GM12878 (cell line): Measurements from ENCODE around the gene ANKRD55. TPM values are rescaled to one million over a fixed set of nuclear protein-coding genes. Genes with fewer than 3 reads are reported as not detected.

Experiments
- ATAC-seq: fragments of 200-7000 bp; cut with Tn5 transposase; 3 replicates; pipeline ENCODE4 v1.9.1; 2020; ENCODE audit warnings: mild to moderate bottlenecking, moderate library complexity
- BruUV-seq: library from RNA; stranded (reverse); fragments of 400-500 nt; replicated peaks from 2 replicates; lab custom pipeline; 2021; lab: Mats Ljungman, UMichigan
- CTCF ChIA-PET: fragments of 300-600 bp; sonication (Branson Sonifier 250); formaldehyde crosslinking; extraction: SDS; loops from one replicate; lab custom pipeline; 2021; ENCODE audit warnings: inconsistent platforms; lab: Yijun Ruan, JAX
- POLR2A ChIA-PET: fragments of 350-600 bp; formaldehyde crosslinking; extraction: SDS; loops from one replicate; lab custom pipeline; 2021; ENCODE audit warnings: inconsistent platforms; lab: Charles Lee
- RAD21 ChIA-PET: fragments of 300-600 bp; sonication (Branson Sonifier 250); formaldehyde crosslinking; loops from one replicate; lab custom pipeline; 2023; ENCODE audit warnings: antibody characterized with exemption; ENCODE audit not compliant: unreplicated experiment; lab: Charles Lee
- SMC1A ChIA-PET: fragments of 300-600 bp; sonication (Branson Sonifier 250); formaldehyde crosslinking; loops from one replicate; lab custom pipeline; 2023; ENCODE audit not compliant: unreplicated experiment, uncharacterized antibody; lab: Charles Lee
- DNase-seq: peaks from one replicate; pipeline ENCODE4 v3.0.0-alpha.2; 2011; ENCODE audit warnings: low read depth, low spot score
- FAIRE-seq: peaks from 3 replicates; lab custom pipeline; 2011; peaks lifted over from hg19 to GRCh38; lab: Jason Lieb, UNC
- H2AFZ ChIP-seq: 2 replicates; pipeline ENCODE4 v1.6.0; 2011; ENCODE audit warnings: low read depth, low read length, control low read depth; ENCODE audit not compliant: control insufficient read depth
- H3K27ac ChIP-seq: 2 replicates; pipeline ENCODE4 v1.5.1; 2011; ENCODE audit warnings: control low read depth; ENCODE audit not compliant: control insufficient read depth, insufficient read depth
- H3K27me3 ChIP-seq, 2 experiments: replicated peaks in 1 of 2; 2 replicates each; pipeline versions ENCODE4 v1.6.0 to v1.6.1; 2011; ENCODE audit warnings: low read length in 1 of 2; ENCODE audit not compliant: control insufficient read depth in 2 of 2, insufficient read depth in 2 of 2
- H3K36me3 ChIP-seq, 2 experiments: 2 replicates each; pipeline ENCODE4 v1.5.1; 2011; ENCODE audit warnings: low read length in 1 of 2; ENCODE audit not compliant: control insufficient read depth in 2 of 2, insufficient read depth in 2 of 2
- H3K4me1 ChIP-seq: 2 replicates; pipeline ENCODE4 v1.6.1; 2011; ENCODE audit warnings: mild to moderate bottlenecking, low read length, moderate library complexity, mixed read lengths; ENCODE audit not compliant: control insufficient read depth, insufficient read depth
- H3K4me2 ChIP-seq: 2 replicates; pipeline ENCODE4 v1.6.0; 2011; ENCODE audit warnings: control low read depth; ENCODE audit not compliant: control insufficient read depth, insufficient read depth
- H3K4me3 ChIP-seq: fragments of 200-600 bp; sonication (generic); 2 replicates; pipeline ENCODE4 v1.5.1; 2016
- H3K79me2 ChIP-seq: 2 replicates; pipeline ENCODE4 v1.6.0; 2011; ENCODE audit warnings: low read length; ENCODE audit not compliant: control insufficient read depth, insufficient read depth
- H3K9ac ChIP-seq: 2 replicates; pipeline ENCODE4 v1.8.0; 2011; ENCODE audit warnings: low read length, control low read depth, mixed read lengths; ENCODE audit not compliant: control insufficient read depth, insufficient read depth
- H3K9me3 ChIP-seq: replicated peaks from 3 replicates; pipeline ENCODE4 v1.5.1; 2011; ENCODE audit warnings: mild to moderate bottlenecking, low read length; ENCODE audit not compliant: control insufficient read depth, insufficient read depth
- H4K20me1 ChIP-seq: 2 replicates; pipeline ENCODE4 v1.6.0; 2011; ENCODE audit not compliant: control insufficient read depth, insufficient read depth
- CREB1 ChIP-seq: IDR thresholded peaks from 2 replicates; pipeline ENCODE4 v1.6.1; 2012; ENCODE audit warnings: low read depth, mild to moderate bottlenecking, inconsistent platforms
- EGR1 ChIP-seq, 2 experiments: IDR thresholded peaks; 1 replicate in 1 of 2; 2 replicates in 1 of 2; pipeline ENCODE4 v1.6.1; 2011 to 2012; ENCODE audit warnings: low read depth in 2 of 2, low read length in 2 of 2, borderline replicate concordance in 1 of 2, mild to moderate bottlenecking in 1 of 2, moderate library complexity in 1 of 2
- ZBTB40 ChIP-seq: fragments of 450-650 bp; IDR thresholded peaks from 2 replicates; pipeline ENCODE4 v1.6.1; 2016; ENCODE audit warnings: mild to moderate bottlenecking, moderate library complexity, borderline replicate concordance
- WGBS: methylation state at CpG from one replicate; pipeline ENCODE4 v1.1.6; 2016; ENCODE audit warnings: low lambda C conversion rate; ENCODE audit not compliant: insufficient replicate concordance, insufficient coverage; ENCODE audit errors: missing lambda C conversion rate; 5-methylcytosine and 5-hydroxymethylcytosine counted together
- in situ Hi-C: fragments of 300-500 bp; cut with MboI; formaldehyde crosslinking; loops from 9 replicates; pipeline ENCODE4 v1.14.3; 2018; ENCODE audit warnings: mixed read lengths
- intact Hi-C: fragments of 100-400 bp; cut with micrococcal nuclease; formaldehyde crosslinking; loops from one replicate; pipeline ENCODE4 v1.14.2; 2022; ENCODE audit not compliant: unreplicated experiment
- polyA plus RNA-seq, 11 experiments: library from polyadenylated mRNA; depleted of rRNA in 4 of 11; unstranded in 6 of 11; stranded (reverse) in 5 of 11; fragments of >200 nt; fragmentation: Nextera tagmentation in 4 of 11; fragmentation: Illumina TruSeq in 1 of 11; extraction: Ambion mirVana in 4 of 11; extraction: Trizol in 1 of 11; gene quantifications; 1 replicate in 1 of 11; 2 replicates in 10 of 11; pipeline versions ENCODE4 v1.2.1 to v1.2.3, GENCODE V29; 2011 to 2016; ENCODE audit warnings: inconsistent platforms in 2 of 11, missing spikeins in 2 of 11, low read depth in 1 of 11
- total RNA-seq, 4 experiments: library from RNA; depleted of rRNA in 3 of 4; stranded (reverse); fragments of >200 nt in 3 of 4; fragmentation: Illumina TruSeq in 1 of 4; extraction: Trizol in 1 of 4; gene quantifications; 2 replicates each; pipeline versions ENCODE4 v1.2.1 to v1.2.3, GENCODE V29; 2013 to 2021

Gene ANKRD55
- total and polyA plus RNA-seq, 10 of the 15 experiments (the other 5 are each of a cell fraction or from before 2014, with no cell fraction given) = 0.04 TPM; not detected in 9

- no peak for FAIRE-seq
- H3K4me1 ChIP-seq = peaks cover 18% of the 10 kb centered on the region
- no peaks in the 10 kb centered on the region for H3K36me3 ChIP-seq
- in situ Hi-C loops (no loop called here), intact Hi-C loops (no loop called here)
- no peak for DNase-seq
- RAD21 ChIA-PET = interaction anchor here (0.6 kb wide), 1 partner anchor 65 kb away, joined by 4 read pairs; no protein-coding TSS in a partner anchor
- 44% methylated on average over 1 of the region's 1 CpG for WGBS
- no TSS peak for BruUV-seq
- no peak for ATAC-seq
- H3K9ac ChIP-seq = no peak overlapping the region
- no peak overlapping the region for H3K27ac ChIP-seq
- POLR2A ChIA-PET = interaction anchor here (1.2 kb wide), 1 partner anchor 25 kb away, joined by 3 read pairs; no protein-coding TSS in a partner anchor
- no peaks in the 10 kb centered on the region for H3K27me3 ChIP-seq
- no peaks in the 10 kb centered on the region for H4K20me1 ChIP-seq
- SMC1A ChIA-PET = interaction anchor here (1.2 kb wide), 2 partner anchors 25 to 51 kb away, joined by 3 to 4 read pairs; no protein-coding TSS in a partner anchor
- no peaks in the 10 kb centered on the region for H3K79me2 ChIP-seq
- no peak overlapping the region for H2AFZ ChIP-seq
- CTCF ChIA-PET = no interaction called here
- peaks cover 12% of the 10 kb centered on the region for H3K9me3 ChIP-seq
- no peak overlapping the region for H3K4me3 ChIP-seq
- H3K4me2 ChIP-seq = no peak overlapping the region
- TF ChIP-seq CREB1 (no peak), ZBTB40 (no peak), EGR1 (IDR thresholded peaks at IDR 0.05; ENCODE audit: borderline replicate concordance in 1 of 2, low read depth in 2 of 2, low read length in 2 of 2) (no peak)
- TF ChIP-seq, all 136 proteins: peak for 0
These were observed 180.4 kb downstream of the ANKRD55 start for GRCh38 chr5:56052735-56053134.
